ENCODE data around the gene FDXR.

FDXR gene

GRCh38 chr17:74856112-74856511 lies 16.7 kb downstream of the FDXR start:
- Histone ChIP-seq H3K36me3 (ENCODE audit: control insufficient read depth, insufficient read depth, low read length) (no peaks in the 10 kb centered on the region), H3K4me1 (ENCODE audit: control insufficient read depth, insufficient read depth, low read length) (no peaks in the 10 kb centered on the region), H3K4me3 (ENCODE audit: low read length) (no peak overlapping the region), H3K27me3 (ENCODE audit: control insufficient read depth, insufficient read depth, low read length) (peaks cover 46% of the 10 kb centered on the region), H3K9ac (ENCODE audit: low read length) (no peak overlapping the region), H3K27ac (ENCODE audit: low read depth, low read length) (no peak overlapping the region)

- Histone ChIP-seq H3K27ac (ENCODE audit: low read depth, low read length) (no peak overlapping the region), H3K27me3 (ENCODE audit: control insufficient read depth, insufficient read depth, low read length) (peaks cover 43% of the 10 kb centered on the region), H3K9ac (ENCODE audit: low read length) (no peak overlapping the region), H3K4me3 (ENCODE audit: low read length) (no peak overlapping the region), H3K36me3 (ENCODE audit: control insufficient read depth, insufficient read depth, low read length) (no peaks in the 10 kb centered on the region), H3K4me1 (ENCODE audit: control insufficient read depth, insufficient read depth, low read length) (no peaks in the 10 kb centered on the region)
These were observed 17.5 kb downstream of the FDXR start for GRCh38 chr17:74855323-74855722.

- no peak overlapping the region for H3K27ac ChIP-seq (ENCODE audit: low read depth, low read length)
- H3K9ac ChIP-seq (ENCODE audit: low read length): no peak overlapping the region
- peaks cover 42% of the 10 kb centered on the region for H3K27me3 ChIP-seq (ENCODE audit: control insufficient read depth, insufficient read depth, low read length)
- H3K36me3 ChIP-seq (ENCODE audit: control insufficient read depth, insufficient read depth, low read length): no peaks in the 10 kb centered on the region
- no peaks in the 10 kb centered on the region for H3K4me1 ChIP-seq (ENCODE audit: control insufficient read depth, insufficient read depth, low read length)
- H3K4me3 ChIP-seq (ENCODE audit: low read length): no peak overlapping the region
These were observed 18.0 kb downstream of the FDXR start for GRCh38 chr17:74854792-74855191.

GRCh38 chr17:74853669-74854068 lies 19.1 kb downstream of the FDXR start:
- Histone ChIP-seq H3K36me3 (ENCODE audit: control insufficient read depth, insufficient read depth, low read length) (no peaks in the 10 kb centered on the region), H3K27ac (ENCODE audit: low read depth, low read length) (no peak overlapping the region), H3K27me3 (ENCODE audit: control insufficient read depth, insufficient read depth, low read length) (peaks cover 37% of the 10 kb centered on the region), H3K4me3 (ENCODE audit: low read length) (no peak overlapping the region), H3K4me1 (ENCODE audit: control insufficient read depth, insufficient read depth, low read length) (no peaks in the 10 kb centered on the region), H3K9ac (ENCODE audit: low read length) (no peak overlapping the region)

- no peak overlapping the region for H3K27ac ChIP-seq (ENCODE audit: low read depth, low read length)
- no peaks in the 10 kb centered on the region for H3K36me3 ChIP-seq (ENCODE audit: control insufficient read depth, insufficient read depth, low read length)
- H3K27me3 ChIP-seq (ENCODE audit: control insufficient read depth, insufficient read depth, low read length): peaks cover 36% of the 10 kb centered on the region
- H3K4me3 ChIP-seq (ENCODE audit: low read length): no peak overlapping the region
- no peaks in the 10 kb centered on the region for H3K4me1 ChIP-seq (ENCODE audit: control insufficient read depth, insufficient read depth, low read length)
- H3K9ac ChIP-seq (ENCODE audit: low read length): no peak overlapping the region
These were observed 19.8 kb downstream of the FDXR start for GRCh38 chr17:74853048-74853397.

GRCh38 chr17:74852237-74853047 lies 20.4 kb downstream of the FDXR start:
- Histone ChIP-seq H3K9ac (ENCODE audit: low read length) (no peak overlapping the region), H3K36me3 (ENCODE audit: control insufficient read depth, insufficient read depth, low read length) (no peaks in the 10 kb centered on the region), H3K27ac (ENCODE audit: low read depth, low read length) (no peak overlapping the region), H3K4me1 (ENCODE audit: control insufficient read depth, insufficient read depth, low read length) (no peaks in the 10 kb centered on the region), H3K4me3 (ENCODE audit: low read length) (no peak overlapping the region), H3K27me3 (ENCODE audit: control insufficient read depth, insufficient read depth, low read length) (peaks cover 36% of the 10 kb centered on the region)

GRCh38 chr17:74851612-74852236 lies 21.1 kb downstream of the FDXR start:
- H3K36me3 ChIP-seq (ENCODE audit: control insufficient read depth, insufficient read depth, low read length): no peaks in the 10 kb centered on the region
- no peak overlapping the region for H3K4me3 ChIP-seq (ENCODE audit: low read length)
- H3K27me3 ChIP-seq (ENCODE audit: control insufficient read depth, insufficient read depth, low read length): peaks cover 32% of the 10 kb centered on the region
- no peaks in the 10 kb centered on the region for H3K4me1 ChIP-seq (ENCODE audit: control insufficient read depth, insufficient read depth, low read length)
- H3K9ac ChIP-seq (ENCODE audit: low read length): no peak overlapping the region
- H3K27ac ChIP-seq (ENCODE audit: low read depth, low read length): no peak overlapping the region

- no peaks in the 10 kb centered on the region for H3K4me1 ChIP-seq (ENCODE audit: control insufficient read depth, insufficient read depth, low read length)
- no peaks in the 10 kb centered on the region for H3K36me3 ChIP-seq (ENCODE audit: control insufficient read depth, insufficient read depth, low read length)
- H3K9ac ChIP-seq (ENCODE audit: low read length): no peak overlapping the region
- H3K27ac ChIP-seq (ENCODE audit: low read depth, low read length): no peak overlapping the region
- H3K4me3 ChIP-seq (ENCODE audit: low read length): no peak overlapping the region
- peaks cover 32% of the 10 kb centered on the region for H3K27me3 ChIP-seq (ENCODE audit: control insufficient read depth, insufficient read depth, low read length)
These were observed 21.9 kb downstream of the FDXR start for GRCh38 chr17:74850914-74851313.

GRCh38 chr17:74850310-74850709 lies 22.5 kb downstream of the FDXR start:
- Histone ChIP-seq H3K4me1 (ENCODE audit: control insufficient read depth, insufficient read depth, low read length) (no peaks in the 10 kb centered on the region), H3K4me3 (ENCODE audit: low read length) (no peak overlapping the region), H3K27me3 (ENCODE audit: control insufficient read depth, insufficient read depth, low read length) (peaks cover 32% of the 10 kb centered on the region), H3K36me3 (ENCODE audit: control insufficient read depth, insufficient read depth, low read length) (no peaks in the 10 kb centered on the region), H3K9ac (ENCODE audit: low read length) (no peak overlapping the region), H3K27ac (ENCODE audit: low read depth, low read length) (no peak overlapping the region)

GRCh38 chr17:74848656-74849399 lies 24.0 kb downstream of the FDXR start:
- Histone ChIP-seq H3K27me3 (ENCODE audit: control insufficient read depth, insufficient read depth, low read length) (peaks cover 25% of the 10 kb centered on the region), H3K27ac (ENCODE audit: low read depth, low read length) (no peak overlapping the region), H3K4me1 (ENCODE audit: control insufficient read depth, insufficient read depth, low read length) (no peaks in the 10 kb centered on the region), H3K4me3 (ENCODE audit: low read length) (no peak overlapping the region), H3K36me3 (ENCODE audit: control insufficient read depth, insufficient read depth, low read length) (no peaks in the 10 kb centered on the region), H3K9ac (ENCODE audit: low read length) (no peak overlapping the region)

GRCh38 chr17:74846621-74847020 lies 26.2 kb downstream of the FDXR start:
- Histone ChIP-seq H3K36me3 (ENCODE audit: control insufficient read depth, insufficient read depth, low read length) (no peaks in the 10 kb centered on the region), H3K4me1 (ENCODE audit: control insufficient read depth, insufficient read depth, low read length) (no peaks in the 10 kb centered on the region), H3K27me3 (ENCODE audit: control insufficient read depth, insufficient read depth, low read length) (peaks cover 13% of the 10 kb centered on the region), H3K27ac (ENCODE audit: low read depth, low read length) (no peak overlapping the region), H3K9ac (ENCODE audit: low read length) (no peak overlapping the region), H3K4me3 (ENCODE audit: low read length) (no peak overlapping the region)

- Histone ChIP-seq H3K9ac (ENCODE audit: low read length) (no peak overlapping the region), H3K27me3 (ENCODE audit: control insufficient read depth, insufficient read depth, low read length) (no peaks in the 10 kb centered on the region), H3K36me3 (ENCODE audit: control insufficient read depth, insufficient read depth, low read length) (no peaks in the 10 kb centered on the region), H3K27ac (ENCODE audit: low read depth, low read length) (no peak overlapping the region), H3K4me3 (ENCODE audit: low read length) (no peak overlapping the region), H3K4me1 (ENCODE audit: control insufficient read depth, insufficient read depth, low read length) (peaks cover 5% of the 10 kb centered on the region)
These were observed 29.5 kb downstream of the FDXR start for GRCh38 chr17:74843352-74843627.

Measured in rectal smooth muscle tissue (tissue), 1 donor.